Measurements from ENCODE around the gene SYT1. TPM values are rescaled to one million over a fixed set of nuclear protein-coding genes. Genes with fewer than 3 reads are reported as not detected.

Gene SYT1
- total and polyA plus RNA-seq, 2 of the 8 experiments (the other 6 are each of a cell fraction or from before 2014, with no cell fraction given): 11.0 to 34.6 TPM

DNA sequence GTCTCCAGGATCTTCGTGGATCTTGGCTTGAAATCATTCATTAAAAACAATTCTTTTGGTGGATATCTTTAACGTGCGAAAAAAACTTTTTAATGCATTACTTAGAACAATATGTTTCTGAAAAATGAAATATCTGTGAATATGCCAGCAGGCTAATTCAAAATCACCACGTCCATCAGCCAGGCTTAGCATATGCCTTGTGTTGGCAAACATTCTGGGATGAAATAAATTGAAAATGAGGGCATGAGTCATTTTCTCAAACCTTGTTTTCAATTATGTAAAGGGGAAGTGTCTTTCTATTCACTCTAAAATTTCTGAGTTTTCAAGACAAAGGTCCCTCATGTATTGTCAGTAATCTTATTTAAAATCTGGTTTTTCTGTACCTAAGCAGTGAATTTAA, 432.3 kb downstream of the SYT1 start (continued):
- TF ChIP-seq TAF7 (optimal IDR thresholded peaks at IDR 0.05; ENCODE audit: borderline replicate concordance, low read depth, low read length) (no peak), TBP (IDR thresholded peaks at IDR 0.05; ENCODE audit: low read depth, low read length) (no peak), SIX5 (IDR thresholded peaks at IDR 0.05; ENCODE audit: low read depth, low read length) (no peak), KDM1A (IDR thresholded peaks at IDR 0.05; ENCODE audit: borderline replicate concordance, low read length) (no peak), CREB1 (IDR thresholded peaks at IDR 0.05) (no peak), JUN (IDR thresholded peaks at IDR 0.05; ENCODE audit: low read depth, low read length) (no peak), SUZ12 (IDR thresholded peaks at IDR 0.05; ENCODE audit: low read length) (no peak), SAP30 (IDR thresholded peaks at IDR 0.05; ENCODE audit: insufficient read depth, insufficient replicate concordance, low read length) (no peak)

Data from H1 (cell line).